Head of caudate nucleus (tissue), 42 donors: Measurements from ENCODE around the gene EFNB1.

ENCODE experiments used
- DNase-seq, 42 donors: peaks; one replicate each; pipeline versions ENCODE4 v3.0.0 to v3.0.0-alpha.2; 2020 to 2021; ENCODE audit warnings: mixed read lengths in 7 of 42
- intact Hi-C: fragments of 100-400 bp; cut with DNase I; formaldehyde crosslinking; loops from one replicate; pipeline ENCODE4 v1.15.0; 2022

EFNB1 gene

DNA sequence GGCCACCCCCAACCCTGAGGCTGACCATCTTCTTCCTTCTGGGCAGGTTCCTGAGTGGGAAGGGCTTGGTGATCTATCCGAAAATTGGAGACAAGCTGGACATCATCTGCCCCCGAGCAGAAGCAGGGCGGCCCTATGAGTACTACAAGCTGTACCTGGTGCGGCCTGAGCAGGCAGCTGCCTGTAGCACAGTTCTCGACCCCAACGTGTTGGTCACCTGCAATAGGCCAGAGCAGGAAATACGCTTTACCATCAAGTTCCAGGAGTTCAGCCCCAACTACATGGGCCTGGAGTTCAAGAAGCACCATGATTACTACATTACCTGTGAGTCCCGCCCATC lies 9.7 kb downstream of the EFNB1 start:
- intact Hi-C loops: no loop called here
- peak in 1 of 42 donors; percentile 4 for DNase-seq

DNA sequence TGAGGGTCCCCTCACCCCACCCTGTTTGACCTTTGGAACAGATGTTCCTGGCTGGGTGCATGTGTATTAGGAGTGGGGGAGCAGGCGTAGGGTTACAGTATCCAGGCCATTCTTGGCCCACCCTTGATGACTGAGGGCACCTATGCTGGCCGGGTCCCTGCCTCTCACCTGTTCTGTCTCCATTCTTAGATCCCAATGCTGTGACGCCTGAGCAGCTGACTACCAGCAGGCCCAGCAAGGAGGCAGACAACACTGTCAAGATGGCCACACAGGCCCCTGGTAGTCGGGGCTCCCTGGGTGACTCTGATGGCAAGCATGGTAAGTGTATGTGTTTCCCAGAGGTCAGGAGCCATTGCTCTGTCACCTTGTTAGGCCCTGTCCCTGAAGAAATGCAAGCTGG lies 10.9 kb downstream of the EFNB1 start:
- intact Hi-C loops: no loop called here
- no peak for DNase-seq

DNA sequence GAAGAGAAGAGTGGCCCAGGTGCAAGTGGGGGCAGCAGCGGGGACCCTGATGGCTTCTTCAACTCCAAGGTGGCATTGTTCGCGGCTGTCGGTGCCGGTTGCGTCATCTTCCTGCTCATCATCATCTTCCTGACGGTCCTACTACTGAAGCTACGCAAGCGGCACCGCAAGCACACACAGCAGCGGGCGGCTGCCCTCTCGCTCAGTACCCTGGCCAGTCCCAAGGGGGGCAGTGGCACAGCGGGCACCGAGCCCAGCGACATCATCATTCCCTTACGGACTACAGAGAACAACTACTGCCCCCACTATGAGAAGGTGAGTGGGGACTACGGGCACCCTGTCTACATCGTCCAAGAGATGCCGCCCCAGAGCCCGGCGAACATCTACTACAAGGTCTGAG lies 11.4 kb downstream of the EFNB1 start:
- DNase-seq: no peak
- intact Hi-C loops: no loop called here

DNA sequence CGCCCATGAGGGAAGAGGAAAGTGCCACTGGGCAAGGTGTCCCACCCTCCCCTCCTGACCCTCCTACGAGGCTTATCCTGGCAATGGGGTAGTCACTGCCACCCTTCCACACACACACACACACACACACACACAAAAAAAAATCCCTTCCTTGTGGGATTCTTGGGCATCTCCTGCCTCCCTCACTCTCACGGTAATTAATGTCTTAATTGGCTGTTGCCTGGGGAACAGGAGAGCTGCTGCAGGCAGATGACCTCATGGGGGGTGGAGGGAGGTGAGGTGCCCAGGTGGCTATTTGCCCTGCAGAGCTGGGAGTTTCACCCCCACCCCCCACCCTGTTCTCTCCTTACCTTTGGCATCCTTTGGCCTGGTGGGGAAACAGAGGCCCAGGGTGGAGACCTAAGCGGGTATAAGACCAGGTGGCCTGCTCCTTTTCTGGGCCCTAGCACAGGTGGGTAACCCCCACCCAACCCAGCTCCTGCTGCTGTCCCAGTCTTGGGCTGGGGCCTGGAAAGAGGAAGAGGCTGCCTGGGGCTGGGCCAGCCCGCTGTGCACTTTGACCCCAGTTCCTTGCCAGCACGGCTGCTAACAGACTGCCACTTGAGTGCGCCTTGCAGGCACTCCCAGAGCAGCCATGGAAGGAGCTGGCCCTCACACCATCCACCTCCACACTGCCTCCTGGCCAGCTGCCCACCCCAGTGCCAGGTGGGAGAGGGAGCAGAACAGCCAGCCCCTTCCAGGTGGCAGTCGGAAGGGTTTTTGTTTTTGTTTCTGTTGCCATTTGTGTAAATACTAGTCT lies 12.6 kb downstream of the EFNB1 start:
- intact Hi-C loops: no loop called here
- DNase-seq: peak in 1 of 42 donors; percentile 20

DNA sequence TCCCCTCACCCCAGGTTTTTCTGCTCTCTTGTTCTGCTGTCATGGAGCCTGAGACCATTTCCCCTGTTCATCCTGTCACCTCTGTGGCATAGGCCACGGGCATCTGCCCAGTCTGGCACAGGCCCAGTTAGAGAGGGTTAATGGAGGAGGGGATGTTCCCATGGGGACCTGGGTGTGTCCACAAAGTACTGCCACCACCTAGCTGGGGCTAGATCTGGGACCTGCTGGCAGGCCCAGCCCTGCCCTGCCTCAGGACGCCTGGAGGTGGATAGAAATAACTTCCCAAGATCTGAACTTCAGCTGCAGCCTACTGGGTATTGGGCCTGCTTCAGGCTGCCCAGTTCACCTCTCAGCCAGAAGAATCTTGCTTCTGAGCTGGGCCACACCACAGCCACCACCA lies 13.5 kb downstream of the EFNB1 start:
- no peak for DNase-seq
- intact Hi-C loops: no loop called here

DNA sequence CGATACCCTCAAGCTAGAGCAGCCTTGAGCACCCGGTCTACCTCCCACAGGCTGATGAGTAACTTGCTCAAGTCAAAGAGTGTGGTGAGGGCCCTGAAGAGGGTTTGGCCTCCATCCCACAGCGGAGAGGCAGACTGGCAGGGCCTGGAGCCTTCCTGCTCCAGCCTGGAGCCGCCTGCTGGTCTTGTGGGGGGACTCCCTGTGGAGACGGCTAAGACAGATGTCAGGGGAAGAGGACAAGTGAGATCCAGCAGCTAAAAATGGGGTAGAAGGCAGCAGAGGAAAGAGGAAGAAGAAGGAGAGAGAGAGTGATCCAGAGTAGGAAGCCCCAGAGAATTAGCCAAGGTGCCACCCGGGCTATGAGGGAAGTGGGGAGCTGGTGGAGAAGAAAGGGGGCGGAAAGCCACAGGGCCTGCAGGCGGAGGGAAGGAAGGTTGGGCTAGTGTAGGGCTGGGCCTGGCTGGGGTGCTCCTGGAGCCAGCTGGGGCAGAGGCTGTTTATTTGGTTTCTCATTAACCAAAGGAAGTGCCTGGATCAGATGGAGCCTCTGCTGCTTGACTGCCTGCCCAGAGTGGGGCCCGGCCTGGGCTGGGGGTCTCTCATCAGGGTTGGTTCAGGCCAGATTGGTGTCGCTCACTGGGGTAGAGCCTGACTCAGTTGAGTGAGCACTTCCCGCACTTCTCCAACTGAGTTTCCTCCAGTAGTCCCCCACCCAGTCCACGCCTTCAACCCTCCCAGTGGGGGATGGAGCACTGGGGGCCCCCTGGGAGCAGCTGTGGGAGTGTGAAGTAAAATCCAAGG lies 14.2 kb downstream of the EFNB1 start:
- DNase-seq: no peak
- intact Hi-C loops: no loop called here

DNA sequence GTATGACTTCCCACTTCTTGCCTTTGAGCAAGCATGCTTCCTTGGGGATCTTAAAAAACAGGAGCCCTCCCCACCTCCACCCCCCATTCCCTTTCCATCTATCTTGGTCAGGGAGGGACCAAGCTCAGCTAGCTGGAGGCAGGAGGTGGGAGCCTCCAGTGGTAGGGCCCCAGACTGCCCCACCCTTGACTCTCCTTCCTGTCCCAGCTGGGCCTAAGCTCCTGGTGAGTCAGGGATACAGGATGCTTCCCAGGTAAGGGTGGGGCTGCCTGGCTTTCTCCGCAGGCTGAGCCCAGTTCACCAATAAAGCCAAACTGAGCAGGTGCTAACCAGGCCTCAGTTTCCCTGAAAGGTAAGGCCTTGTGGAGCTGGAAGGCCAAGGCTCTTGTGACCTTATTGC lies 15.2 kb downstream of the EFNB1 start:
- intact Hi-C loops: no loop called here
- no peak for DNase-seq

DNA sequence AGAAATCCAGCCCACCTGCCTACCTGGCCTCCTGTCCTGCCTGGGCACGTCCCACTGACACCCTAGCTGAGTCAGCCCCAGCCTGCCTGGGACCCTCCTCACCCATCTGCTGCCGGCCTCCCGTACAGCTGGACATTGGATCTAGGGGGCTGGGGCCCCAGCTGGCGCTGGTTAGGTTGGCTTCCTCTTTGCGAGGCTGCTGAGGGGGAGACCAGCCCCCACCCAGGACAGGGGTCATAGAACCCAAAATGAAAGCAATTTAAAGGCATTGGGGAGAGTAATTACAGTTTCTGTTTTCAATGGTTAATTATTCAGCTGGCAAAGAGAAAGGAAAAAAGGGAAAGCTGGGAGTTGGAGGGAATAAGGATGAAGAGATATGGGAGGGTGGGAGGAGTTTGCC lies 15.8 kb downstream of the EFNB1 start:
- intact Hi-C loops: no loop called here
- no peak for DNase-seq

DNA sequence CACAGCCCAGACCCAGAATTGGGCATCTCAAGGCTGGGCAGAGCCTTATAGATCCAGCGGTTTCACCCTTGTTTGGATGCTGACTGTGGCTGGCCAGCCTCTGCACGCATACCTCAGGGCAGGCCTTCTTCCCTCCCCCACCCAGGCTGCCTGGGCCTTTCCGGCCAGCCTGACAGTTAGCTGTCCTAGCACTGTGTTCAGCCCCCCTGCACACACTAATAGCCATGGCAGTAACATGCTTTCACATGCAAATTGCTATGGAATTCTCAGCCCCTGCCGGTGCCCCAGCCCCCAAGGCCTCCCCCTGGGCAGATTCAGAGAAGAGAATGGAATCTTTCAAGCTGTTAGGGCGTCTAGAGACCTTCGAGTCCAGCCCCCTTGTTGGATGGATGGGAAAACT lies 17.7 kb downstream of the EFNB1 start:
- no peak for DNase-seq
- intact Hi-C loops: no loop called here

DNA sequence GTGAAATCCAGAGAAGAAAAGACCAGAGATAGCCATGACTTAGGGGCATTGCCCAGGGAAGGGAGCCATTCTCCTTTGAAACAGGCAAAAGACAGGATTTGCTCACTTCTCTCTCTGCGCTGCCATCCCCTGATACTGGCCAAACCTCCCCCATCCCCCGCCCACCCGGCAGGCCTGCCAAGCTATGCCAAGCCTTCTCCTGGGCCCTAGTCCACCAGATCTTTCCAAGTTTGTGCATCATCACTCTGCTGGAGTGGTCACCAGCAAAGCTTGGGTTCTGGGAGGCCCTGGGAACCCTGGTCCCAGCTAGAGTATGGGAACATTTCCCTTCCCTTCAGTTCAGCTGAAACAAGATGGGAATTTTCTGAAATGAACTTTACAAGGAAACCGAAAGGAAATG lies 18.4 kb downstream of the EFNB1 start:
- peak in 1 of 42 donors; percentile 41 for DNase-seq
- intact Hi-C loops: no loop called here

DNA sequence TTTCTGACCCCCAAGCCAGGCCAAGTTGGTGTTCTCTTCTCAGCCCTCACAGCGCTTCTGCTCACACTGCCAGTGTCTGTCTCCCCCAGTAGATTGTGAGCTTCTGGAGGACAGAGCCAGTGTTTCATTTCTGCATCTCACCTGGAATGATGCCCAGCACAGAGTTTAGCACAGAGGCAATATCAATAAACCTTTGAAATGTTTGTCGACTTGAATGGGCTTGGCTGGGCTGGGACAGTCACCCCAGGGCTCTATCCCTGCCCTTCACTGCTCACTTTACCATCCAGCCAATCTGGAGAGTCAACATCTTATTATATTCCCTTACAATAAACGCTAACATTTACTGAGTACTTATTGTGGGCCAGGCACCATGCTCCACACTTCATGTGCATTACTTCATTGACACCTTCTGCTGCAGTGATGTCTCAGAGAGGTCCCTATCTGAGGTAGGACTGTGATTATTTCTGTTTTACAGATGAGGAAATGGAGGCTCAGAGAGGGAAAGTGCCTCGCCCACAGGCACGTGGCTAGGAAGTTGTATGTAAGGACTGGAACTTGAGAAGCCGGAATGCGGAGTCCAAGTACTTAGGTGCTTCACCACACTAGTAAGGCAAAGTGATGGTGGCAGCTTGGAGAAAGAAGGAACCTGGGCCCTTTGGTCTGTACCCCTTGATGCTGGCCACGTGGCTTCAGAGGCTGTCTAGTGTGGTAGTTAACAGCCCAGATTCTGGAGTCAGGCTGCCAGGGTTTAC lies 19.5 kb downstream of the EFNB1 start:
- no peak for DNase-seq
- intact Hi-C loops: no loop called here

DNA sequence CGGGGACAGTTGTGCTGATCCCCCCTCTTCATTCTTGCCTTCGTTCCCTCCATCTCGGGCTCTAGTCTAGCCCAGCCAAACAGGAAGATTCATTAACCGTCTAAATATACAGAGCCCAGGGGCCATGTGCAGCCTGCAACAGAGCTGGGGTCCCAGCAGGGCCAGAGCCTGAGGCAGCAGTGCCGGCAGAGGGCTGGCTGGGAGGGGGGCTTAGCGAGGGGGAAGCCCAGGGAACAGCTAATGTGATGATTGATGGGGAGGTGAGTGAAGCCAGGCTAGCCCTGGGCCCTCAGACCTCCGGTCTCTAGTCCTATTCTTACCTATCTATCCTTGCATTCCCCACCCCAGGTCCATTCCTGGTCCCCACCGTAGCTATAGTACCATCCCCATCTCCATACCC lies 22.3 kb downstream of the EFNB1 start:
- intact Hi-C loops: no loop called here
- no peak for DNase-seq

DNA sequence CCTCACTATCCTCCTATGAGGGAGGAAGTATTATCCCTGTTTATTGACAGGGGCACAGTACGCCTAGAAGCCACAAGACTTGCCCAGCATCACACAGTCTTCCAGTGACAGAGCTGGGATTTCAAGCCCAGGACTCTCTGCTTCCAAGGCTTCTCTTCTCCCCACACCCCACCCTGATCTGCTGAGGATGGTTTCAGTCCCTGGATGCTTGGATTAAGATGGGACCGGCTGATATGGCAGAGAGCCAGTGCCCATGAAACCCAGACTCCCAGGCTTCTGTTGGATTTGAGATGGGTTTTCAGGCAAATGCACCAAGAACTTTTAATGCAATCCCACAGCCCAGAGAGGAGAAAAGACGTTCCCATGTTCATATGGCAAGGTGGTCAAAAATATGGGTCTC lies 23.2 kb downstream of the EFNB1 start:
- intact Hi-C loops: no loop called here
- DNase-seq: no peak

DNA sequence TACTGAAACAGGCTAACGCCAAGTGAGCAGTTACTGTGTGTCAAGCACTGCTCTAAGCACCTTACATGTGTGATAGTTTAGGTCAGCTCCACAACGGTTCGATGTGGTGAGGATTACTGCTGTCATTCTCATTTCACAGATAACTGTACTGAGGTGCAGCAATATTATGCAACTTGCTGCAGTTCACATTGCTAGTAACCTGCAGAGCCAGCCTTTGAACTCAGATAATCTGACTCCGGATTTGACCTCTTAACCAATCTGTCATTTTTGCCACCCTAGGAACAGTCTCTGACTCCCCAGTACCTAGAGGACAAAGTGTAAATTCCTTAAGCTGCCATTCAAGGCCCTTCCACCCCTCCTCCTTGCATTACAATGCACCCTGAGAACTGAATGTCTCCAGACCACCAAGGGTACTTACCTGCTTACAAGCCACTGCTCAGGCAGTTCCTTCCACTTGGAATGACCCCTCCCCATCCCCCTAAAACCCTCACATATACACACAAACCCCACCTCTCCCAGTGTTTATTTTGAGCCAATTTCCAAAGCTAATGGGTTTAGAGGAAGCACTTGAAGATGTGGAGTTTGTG lies 24.9 kb downstream of the EFNB1 start:
- no peak for DNase-seq
- intact Hi-C loops: no loop called here

DNA sequence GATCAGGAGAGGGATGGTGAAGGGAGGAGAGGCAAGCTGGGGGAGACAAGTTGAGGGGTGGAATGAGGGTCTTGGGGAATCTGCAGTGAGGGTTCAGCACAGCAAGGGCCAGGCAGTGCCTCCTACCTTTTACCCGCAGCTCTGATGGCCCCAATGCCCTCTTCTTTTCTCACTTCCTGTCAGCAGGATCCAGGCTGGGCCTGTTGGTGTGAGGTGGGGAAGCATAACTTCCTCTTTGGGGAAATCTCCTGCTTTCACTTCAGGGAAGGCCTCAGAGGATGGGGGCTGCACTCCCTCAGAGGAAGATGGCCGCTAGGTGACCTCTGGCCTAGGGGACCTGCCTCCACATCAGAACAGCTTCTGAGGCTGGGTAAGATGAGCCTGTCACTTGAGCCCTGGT lies 36.5 kb downstream of the EFNB1 start:
- intact Hi-C loops: no loop called here
- peak in 3 of 42 donors; percentile 4 to 18 (median 12) for DNase-seq

DNA sequence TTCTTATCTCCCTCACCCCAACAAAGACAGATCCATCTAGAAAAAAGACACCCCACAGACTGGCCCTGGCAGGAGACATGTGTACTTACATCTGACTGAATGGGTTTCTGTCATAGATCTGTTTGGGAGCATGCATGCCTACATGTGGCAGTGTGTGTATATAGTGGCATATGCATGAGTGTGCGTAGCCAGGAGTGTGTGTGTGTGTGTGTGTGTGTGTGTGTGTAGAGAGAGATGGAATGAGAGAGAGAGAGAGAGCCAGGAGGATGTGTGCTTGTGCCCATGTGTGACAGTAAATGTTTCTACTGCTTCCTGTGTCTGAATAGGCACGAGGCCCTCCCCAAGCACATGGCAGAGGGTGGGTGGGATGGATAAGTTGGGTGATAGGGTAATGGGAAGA lies 37.1 kb downstream of the EFNB1 start:
- DNase-seq: no peak
- intact Hi-C loops: no loop called here

DNA sequence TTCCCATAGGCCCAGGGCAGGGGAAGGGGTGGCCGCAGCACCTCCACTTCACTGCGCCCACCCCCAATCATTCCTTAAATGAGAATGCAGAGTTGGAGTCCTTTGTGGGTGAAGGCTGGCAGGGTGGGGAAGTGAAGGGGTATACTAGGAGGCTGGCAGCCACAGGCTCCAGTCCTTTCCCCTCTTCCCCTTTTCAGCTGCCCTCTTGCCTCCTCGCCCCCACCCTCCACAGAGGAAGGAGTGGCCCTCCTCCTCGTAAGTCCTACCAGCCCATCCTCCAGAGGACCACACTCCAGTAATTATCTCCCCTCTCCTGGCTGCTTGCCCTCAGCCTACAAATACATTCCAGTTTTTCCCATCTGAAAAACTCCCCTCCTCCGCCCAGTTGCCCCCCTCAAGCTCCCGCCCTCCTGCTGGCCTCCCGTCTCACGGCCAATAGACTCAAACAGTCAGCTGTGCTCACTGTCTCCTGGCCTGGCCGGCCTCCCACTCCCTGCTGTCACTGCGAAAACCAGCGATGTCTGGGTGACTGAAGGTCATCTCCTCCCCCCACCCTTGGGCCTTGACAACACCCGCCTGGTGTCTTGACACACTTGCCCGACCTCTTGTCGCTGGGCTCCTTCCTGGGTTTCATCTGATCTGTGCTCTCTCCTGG lies 38.8 kb downstream of the EFNB1 start:
- peak in 1 of 42 donors; percentile 25 for DNase-seq
- intact Hi-C loops: no loop called here

DNA sequence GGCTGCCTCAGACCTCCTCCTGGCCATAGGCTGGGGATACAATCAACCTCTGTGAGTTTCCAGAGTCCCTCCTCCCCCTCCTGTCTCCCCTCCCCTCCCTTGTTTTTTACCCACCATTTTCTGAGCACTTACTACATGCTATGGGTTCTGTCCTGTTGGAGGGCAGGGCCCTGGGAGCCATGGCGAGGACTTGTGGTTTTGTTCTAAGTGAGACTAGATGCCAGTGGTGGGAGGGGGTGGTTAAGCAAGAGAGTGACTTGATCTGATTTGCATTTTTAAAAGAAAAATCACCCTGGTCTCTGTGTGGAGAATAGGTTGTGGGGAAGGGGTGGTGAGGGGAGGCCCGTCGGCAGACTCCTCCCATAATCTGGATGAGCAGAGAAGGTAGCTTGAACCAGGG lies 39.5 kb downstream of the EFNB1 start:
- no peak for DNase-seq
- intact Hi-C loops: no loop called here
